ENCODE results near the gene CDC73.
"Not testable (repeated sequence)": the region's sequence is repeated elsewhere in the genome, so short reads cannot be mapped to it uniquely, and the experiment has no call there.

The CDC73 gene

GRCh38 chr1:193187114-193187513 is 65.3 kb downstream of the CDC73 start:
- TF ChIP-seq CTCF (IDR thresholded peaks at IDR 0.05; ENCODE audit: low read depth, low read length), result no peak
- DNase-seq (ENCODE audit: extremely low read depth, low read depth), result no peak

- not testable (repeated sequence) for DNase-seq (ENCODE audit: extremely low read depth, low read depth)
Measured at GRCh38 chr1:193188915-193189314, 67.1 kb downstream of the CDC73 start.

- TF ChIP-seq CTCF (IDR thresholded peaks at IDR 0.05; ENCODE audit: low read depth, low read length), result no peak
- DNase-seq (ENCODE audit: extremely low read depth, low read depth), result no peak
Measured at GRCh38 chr1:193189442-193190095, 67.7 kb downstream of the CDC73 start.

- peak; percentile 12 for TF ChIP-seq CTCF (IDR thresholded peaks at IDR 0.05; ENCODE audit: low read depth, low read length)
- no peak for DNase-seq (ENCODE audit: extremely low read depth, low read depth)
Measured at GRCh38 chr1:193190096-193190744, 68.4 kb downstream of the CDC73 start.

GRCh38 chr1:193192586-193192985 is 70.8 kb downstream of the CDC73 start:
- TF ChIP-seq CTCF (IDR thresholded peaks at IDR 0.05; ENCODE audit: low read depth, low read length), result no peak
- DNase-seq (ENCODE audit: extremely low read depth, low read depth), result no peak

- TF ChIP-seq CTCF (IDR thresholded peaks at IDR 0.05; ENCODE audit: low read depth, low read length), result no peak
- no peak for DNase-seq (ENCODE audit: extremely low read depth, low read depth)
Measured at GRCh38 chr1:193199940-193200339, 78.1 kb downstream of the CDC73 start.

- no peak for TF ChIP-seq CTCF (IDR thresholded peaks at IDR 0.05; ENCODE audit: low read depth, low read length)
- DNase-seq (ENCODE audit: extremely low read depth, low read depth), result no peak
Measured at GRCh38 chr1:193201021-193201420, 79.2 kb downstream of the CDC73 start.

GRCh38 chr1:193210996-193211395 is 89.2 kb downstream of the CDC73 start:
- DNase-seq (ENCODE audit: extremely low read depth, low read depth), result no peak
- TF ChIP-seq CTCF (IDR thresholded peaks at IDR 0.05; ENCODE audit: low read depth, low read length), result no peak

Measured in AG09319 (cell line).